Lower leg skin (tissue), 3 donors: Measurements from ENCODE around the gene C1QTNF8.

ENCODE experiments used
- POLR2A ChIP-seq, 2 donors: fragments of 450-650 bp; IDR thresholded peaks; one replicate each; pipeline ENCODE4 v1.6.1; 2016 to 2017; ENCODE audit warnings: antibody characterized with exemption in 2 of 2, mild to moderate bottlenecking in 1 of 2, moderate library complexity in 1 of 2
- TF ChIP-seq, protein P1 (sequence below), 3 donors: fragments of 450-650 bp; IDR thresholded peaks; one replicate each; pipeline ENCODE4 v1.5.1; 2016; ENCODE audit warnings: antibody characterized with exemption in 3 of 3, mild to moderate bottlenecking in 3 of 3, moderate library complexity in 2 of 3

DNA sequence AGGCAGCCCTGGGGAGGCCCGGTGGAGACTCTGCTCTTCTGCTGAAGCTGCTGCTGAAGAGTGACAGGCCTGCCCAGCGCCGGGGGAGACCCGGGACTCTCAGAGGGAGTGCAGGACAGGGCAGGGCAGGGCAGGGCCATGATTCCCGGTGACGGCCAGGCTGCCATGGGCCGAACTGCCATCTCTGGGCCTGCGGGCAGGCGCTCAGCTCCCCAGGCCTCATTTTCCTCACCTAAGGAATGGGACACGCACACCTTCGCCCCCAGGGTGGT, 46.1 kb downstream of the C1QTNF8 start:
- TF ChIP-seq, protein P1, sequence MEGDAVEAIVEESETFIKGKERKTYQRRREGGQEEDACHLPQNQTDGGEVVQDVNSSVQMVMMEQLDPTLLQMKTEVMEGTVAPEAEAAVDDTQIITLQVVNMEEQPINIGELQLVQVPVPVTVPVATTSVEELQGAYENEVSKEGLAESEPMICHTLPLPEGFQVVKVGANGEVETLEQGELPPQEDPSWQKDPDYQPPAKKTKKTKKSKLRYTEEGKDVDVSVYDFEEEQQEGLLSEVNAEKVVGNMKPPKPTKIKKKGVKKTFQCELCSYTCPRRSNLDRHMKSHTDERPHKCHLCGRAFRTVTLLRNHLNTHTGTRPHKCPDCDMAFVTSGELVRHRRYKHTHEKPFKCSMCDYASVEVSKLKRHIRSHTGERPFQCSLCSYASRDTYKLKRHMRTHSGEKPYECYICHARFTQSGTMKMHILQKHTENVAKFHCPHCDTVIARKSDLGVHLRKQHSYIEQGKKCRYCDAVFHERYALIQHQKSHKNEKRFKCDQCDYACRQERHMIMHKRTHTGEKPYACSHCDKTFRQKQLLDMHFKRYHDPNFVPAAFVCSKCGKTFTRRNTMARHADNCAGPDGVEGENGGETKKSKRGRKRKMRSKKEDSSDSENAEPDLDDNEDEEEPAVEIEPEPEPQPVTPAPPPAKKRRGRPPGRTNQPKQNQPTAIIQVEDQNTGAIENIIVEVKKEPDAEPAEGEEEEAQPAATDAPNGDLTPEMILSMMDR (IDR thresholded peaks at IDR 0.05), result no peak
- no peak for TF ChIP-seq POLR2A (IDR thresholded peaks at IDR 0.05)
